ENCODE data around the gene NSFL1C.

Gene NSFL1C

GRCh38 chr20:1393507-1393882 is 73.2 kb downstream of the NSFL1C start:
- H3K9me2 ChIP-seq (replicated peaks; ENCODE audit: insufficient read depth, low read length) = no peaks in the 10 kb centered on the region
- no peaks in the 10 kb centered on the region for H3F3A ChIP-seq (ENCODE audit: insufficient read depth)
- peak overlapping the region; percentile 64 for H2AFZ ChIP-seq (ENCODE audit: low read depth, low read length, severe bottlenecking)
- H3K79me2 ChIP-seq (ENCODE audit: insufficient read depth, low read length) = peaks cover 41% of the 10 kb centered on the region
- H3K36me3 ChIP-seq (ENCODE audit: low read length) = no peaks in the 10 kb centered on the region
- no peak overlapping the region for H3K27ac ChIP-seq (ENCODE audit: low read depth, low read length)
- H3K27me3 ChIP-seq (ENCODE audit: low read length) = no peaks in the 10 kb centered on the region
- peak overlapping the region; percentile 81 for H3K4me3 ChIP-seq (ENCODE audit: insufficient read depth, low read length, poor library complexity, severe bottlenecking)
- H3K9ac ChIP-seq (ENCODE audit: low read length) = peak overlapping the region; percentile 93; the same call in 1 of the 2 replicates
- no peak for TF ChIP-seq EZH2phosphoT487 (conservative IDR thresholded peaks at IDR 0.05; ENCODE audit: low read length)
- no peaks in the 10 kb centered on the region for H3K9me3 ChIP-seq (ENCODE audit: insufficient read depth, low read length)
- peak overlapping the region; percentile 79 for H3K4me2 ChIP-seq (ENCODE audit: low read depth, low read length, poor library complexity, severe bottlenecking)
- no peaks in the 10 kb centered on the region; the same call in 1 of the 2 replicates for H4K20me1 ChIP-seq (ENCODE audit: low read depth, low read length)

GRCh38 chr20:1392693-1393506 is 73.7 kb downstream of the NSFL1C start, which contains the start of gene FKBP1A:
FKBP1A (minus strand) TSS chr20:1393054; CDS start chr20:1392998, 56 bp downstream.
- TF ChIP-seq EZH2phosphoT487 (conservative IDR thresholded peaks at IDR 0.05; ENCODE audit: low read length) (no peak), CTCF (IDR thresholded peaks at IDR 0.05; ENCODE audit: insufficient read depth, low read length, poor library complexity, severe bottlenecking) (no peak)
- Histone ChIP-seq H4K20me1 (ENCODE audit: low read depth, low read length) (no peaks in the 10 kb centered on the region; the same call in 1 of the 2 replicates), H3K27ac (ENCODE audit: low read depth, low read length) (peak within 1 kb of the TSS; percentile 54), H3K27me3 (ENCODE audit: low read length) (no peaks in the 10 kb centered on the region), H3K36me3 (ENCODE audit: low read length) (no peaks in the 10 kb centered on the region), H3K4me2 (ENCODE audit: low read depth, low read length, poor library complexity, severe bottlenecking) (peak within 1 kb of the TSS; percentile 79), H3F3A (ENCODE audit: insufficient read depth) (no peaks in the 10 kb centered on the region), H3K9ac (ENCODE audit: low read length) (peak within 1 kb of the TSS; percentile 93), H2AFZ (ENCODE audit: low read depth, low read length, severe bottlenecking) (peak within 1 kb of the TSS; percentile 64), H3K9me2 (replicated peaks; ENCODE audit: insufficient read depth, low read length) (no peaks in the 10 kb centered on the region), H3K4me3 (ENCODE audit: insufficient read depth, low read length, poor library complexity, severe bottlenecking) (peak within 1 kb of the TSS; percentile 81), H3K79me2 (ENCODE audit: insufficient read depth, low read length) (peaks cover 47% of the 10 kb centered on the region), H3K9me3 (ENCODE audit: insufficient read depth, low read length) (no peaks in the 10 kb centered on the region)

GRCh38 chr20:1392443-1392692 is 74.3 kb downstream of the NSFL1C start:
- Histone ChIP-seq H3K9ac (ENCODE audit: low read length) (peak overlapping the region; percentile 93), H3K27me3 (ENCODE audit: low read length) (no peaks in the 10 kb centered on the region), H3K27ac (ENCODE audit: low read depth, low read length) (peak overlapping the region; percentile 54), H2AFZ (ENCODE audit: low read depth, low read length, severe bottlenecking) (no peak overlapping the region), H3K79me2 (ENCODE audit: insufficient read depth, low read length) (peaks cover 52% of the 10 kb centered on the region), H3K4me3 (ENCODE audit: insufficient read depth, low read length, poor library complexity, severe bottlenecking) (peak overlapping the region; percentile 81), H3F3A (ENCODE audit: insufficient read depth) (no peaks in the 10 kb centered on the region), H3K9me3 (ENCODE audit: insufficient read depth, low read length) (no peaks in the 10 kb centered on the region), H3K36me3 (ENCODE audit: low read length) (no peaks in the 10 kb centered on the region), H4K20me1 (ENCODE audit: low read depth, low read length) (no peaks in the 10 kb centered on the region; the same call in 1 of the 2 replicates), H3K4me2 (ENCODE audit: low read depth, low read length, poor library complexity, severe bottlenecking) (peak overlapping the region; percentile 74), H3K9me2 (replicated peaks; ENCODE audit: insufficient read depth, low read length) (no peaks in the 10 kb centered on the region)
- TF ChIP-seq CTCF (IDR thresholded peaks at IDR 0.05; ENCODE audit: insufficient read depth, low read length, poor library complexity, severe bottlenecking) (no peak), EZH2phosphoT487 (conservative IDR thresholded peaks at IDR 0.05; ENCODE audit: low read length) (no peak)

Measured in SU-DHL-6 (cell line).